ENCODE measurements around the gene LRP1B.

GRCh38 chr2:142014536-142014935 lies 116.3 kb downstream of the LRP1B start:
- TF ChIP-seq CTCF (IDR thresholded peaks at IDR 0.05) (no peak), ZFX (IDR thresholded peaks at IDR 0.05; ENCODE audit: borderline replicate concordance) (no peak)
